ENCODE results near the gene ERN1.

GRCh38 chr17:64091116-64091515, 38.8 kb downstream of the ERN1 start:
- TF ChIP-seq, protein P1, sequence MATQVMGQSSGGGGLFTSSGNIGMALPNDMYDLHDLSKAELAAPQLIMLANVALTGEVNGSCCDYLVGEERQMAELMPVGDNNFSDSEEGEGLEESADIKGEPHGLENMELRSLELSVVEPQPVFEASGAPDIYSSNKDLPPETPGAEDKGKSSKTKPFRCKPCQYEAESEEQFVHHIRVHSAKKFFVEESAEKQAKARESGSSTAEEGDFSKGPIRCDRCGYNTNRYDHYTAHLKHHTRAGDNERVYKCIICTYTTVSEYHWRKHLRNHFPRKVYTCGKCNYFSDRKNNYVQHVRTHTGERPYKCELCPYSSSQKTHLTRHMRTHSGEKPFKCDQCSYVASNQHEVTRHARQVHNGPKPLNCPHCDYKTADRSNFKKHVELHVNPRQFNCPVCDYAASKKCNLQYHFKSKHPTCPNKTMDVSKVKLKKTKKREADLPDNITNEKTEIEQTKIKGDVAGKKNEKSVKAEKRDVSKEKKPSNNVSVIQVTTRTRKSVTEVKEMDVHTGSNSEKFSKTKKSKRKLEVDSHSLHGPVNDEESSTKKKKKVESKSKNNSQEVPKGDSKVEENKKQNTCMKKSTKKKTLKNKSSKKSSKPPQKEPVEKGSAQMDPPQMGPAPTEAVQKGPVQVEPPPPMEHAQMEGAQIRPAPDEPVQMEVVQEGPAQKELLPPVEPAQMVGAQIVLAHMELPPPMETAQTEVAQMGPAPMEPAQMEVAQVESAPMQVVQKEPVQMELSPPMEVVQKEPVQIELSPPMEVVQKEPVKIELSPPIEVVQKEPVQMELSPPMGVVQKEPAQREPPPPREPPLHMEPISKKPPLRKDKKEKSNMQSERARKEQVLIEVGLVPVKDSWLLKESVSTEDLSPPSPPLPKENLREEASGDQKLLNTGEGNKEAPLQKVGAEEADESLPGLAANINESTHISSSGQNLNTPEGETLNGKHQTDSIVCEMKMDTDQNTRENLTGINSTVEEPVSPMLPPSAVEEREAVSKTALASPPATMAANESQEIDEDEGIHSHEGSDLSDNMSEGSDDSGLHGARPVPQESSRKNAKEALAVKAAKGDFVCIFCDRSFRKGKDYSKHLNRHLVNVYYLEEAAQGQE (IDR thresholded peaks at IDR 0.05; ENCODE audit: insufficient replicate concordance, low read depth), result no peak
- TF ChIP-seq, protein P2, sequence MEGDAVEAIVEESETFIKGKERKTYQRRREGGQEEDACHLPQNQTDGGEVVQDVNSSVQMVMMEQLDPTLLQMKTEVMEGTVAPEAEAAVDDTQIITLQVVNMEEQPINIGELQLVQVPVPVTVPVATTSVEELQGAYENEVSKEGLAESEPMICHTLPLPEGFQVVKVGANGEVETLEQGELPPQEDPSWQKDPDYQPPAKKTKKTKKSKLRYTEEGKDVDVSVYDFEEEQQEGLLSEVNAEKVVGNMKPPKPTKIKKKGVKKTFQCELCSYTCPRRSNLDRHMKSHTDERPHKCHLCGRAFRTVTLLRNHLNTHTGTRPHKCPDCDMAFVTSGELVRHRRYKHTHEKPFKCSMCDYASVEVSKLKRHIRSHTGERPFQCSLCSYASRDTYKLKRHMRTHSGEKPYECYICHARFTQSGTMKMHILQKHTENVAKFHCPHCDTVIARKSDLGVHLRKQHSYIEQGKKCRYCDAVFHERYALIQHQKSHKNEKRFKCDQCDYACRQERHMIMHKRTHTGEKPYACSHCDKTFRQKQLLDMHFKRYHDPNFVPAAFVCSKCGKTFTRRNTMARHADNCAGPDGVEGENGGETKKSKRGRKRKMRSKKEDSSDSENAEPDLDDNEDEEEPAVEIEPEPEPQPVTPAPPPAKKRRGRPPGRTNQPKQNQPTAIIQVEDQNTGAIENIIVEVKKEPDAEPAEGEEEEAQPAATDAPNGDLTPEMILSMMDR (IDR thresholded peaks at IDR 0.05; ENCODE audit: insufficient read depth, low read length), result no peak
- no peak for TF ChIP-seq GABPA (IDR thresholded peaks at IDR 0.05; ENCODE audit: low read depth)
- no peak for TF ChIP-seq POLR2AphosphoS5 (IDR thresholded peaks at IDR 0.05; ENCODE audit: low read depth)
- no peak for TF ChIP-seq SPI1 (IDR thresholded peaks at IDR 0.05; ENCODE audit: borderline replicate concordance, low read depth)

All from HL-60 (cell line).